Left forelimb (tissue), 1 donor: Measurements from ENCODE around the gene RBM33.

ENCODE experiments used
- DNase-seq: peaks from one replicate; pipeline ENCODE4 v3.0.0-alpha.2; 2018; ENCODE audit warnings: low spot score

RBM33 gene

DNA sequence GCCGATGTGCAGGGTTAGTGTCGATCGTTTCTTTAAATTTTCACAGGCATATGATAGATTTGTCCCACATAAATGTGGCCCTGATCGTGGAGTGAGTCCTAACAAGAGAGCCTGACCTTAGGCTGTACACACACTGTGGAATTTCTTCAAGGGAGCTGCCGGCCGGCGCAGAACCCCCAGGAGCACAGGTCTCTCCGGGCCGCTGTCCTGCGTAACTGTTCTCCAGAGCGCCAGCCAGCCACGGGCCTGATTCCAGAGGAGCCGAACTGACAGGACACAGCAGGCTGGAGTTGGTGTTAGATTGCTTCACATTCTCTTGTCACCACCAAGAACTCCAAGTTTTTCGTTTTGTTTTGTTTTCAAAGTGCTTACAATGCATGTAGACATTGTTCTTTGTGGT, 130.5 kb downstream of the RBM33 start:
- no peak for DNase-seq

DNA sequence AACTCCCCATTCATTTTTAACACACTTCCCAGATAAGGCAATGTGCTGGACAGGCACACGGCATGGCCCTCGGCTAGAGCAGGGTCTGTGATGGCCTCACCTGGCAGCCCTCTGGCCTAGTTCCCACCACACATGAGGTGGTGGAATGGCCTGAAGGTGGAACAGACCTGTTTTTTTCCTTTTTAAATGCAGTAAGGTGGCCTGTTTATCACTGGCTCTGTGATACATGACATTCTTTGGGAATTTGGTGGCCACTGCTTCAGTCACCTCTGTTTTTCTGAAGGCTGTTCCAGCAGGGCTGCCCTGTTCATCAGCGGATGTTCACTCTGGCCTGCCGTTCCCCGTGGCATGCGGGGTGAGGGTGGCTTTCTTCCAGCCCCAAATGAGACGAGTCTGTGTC, 131.2 kb downstream of the RBM33 start:
- DNase-seq: no peak

DNA sequence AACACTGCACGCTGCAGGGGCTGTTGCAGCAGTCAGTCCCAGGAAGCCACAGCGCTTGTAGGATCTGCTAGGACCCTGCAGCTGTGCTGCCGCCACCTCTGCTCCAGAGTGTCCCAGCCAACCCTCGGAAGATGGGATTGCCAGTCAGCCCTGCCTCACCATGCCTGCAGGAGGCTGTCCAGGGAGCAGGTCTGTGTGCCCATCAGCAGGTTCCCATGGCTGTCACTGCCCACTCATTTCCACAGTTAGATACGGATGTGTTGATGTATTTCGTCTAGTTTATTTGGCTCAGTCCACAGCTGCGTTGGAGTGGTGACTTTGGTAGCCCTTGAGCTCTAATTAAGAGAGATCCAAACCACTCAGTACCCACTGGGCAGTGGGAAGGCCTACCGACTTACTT, 132.1 kb downstream of the RBM33 start:
- no peak for DNase-seq

DNA sequence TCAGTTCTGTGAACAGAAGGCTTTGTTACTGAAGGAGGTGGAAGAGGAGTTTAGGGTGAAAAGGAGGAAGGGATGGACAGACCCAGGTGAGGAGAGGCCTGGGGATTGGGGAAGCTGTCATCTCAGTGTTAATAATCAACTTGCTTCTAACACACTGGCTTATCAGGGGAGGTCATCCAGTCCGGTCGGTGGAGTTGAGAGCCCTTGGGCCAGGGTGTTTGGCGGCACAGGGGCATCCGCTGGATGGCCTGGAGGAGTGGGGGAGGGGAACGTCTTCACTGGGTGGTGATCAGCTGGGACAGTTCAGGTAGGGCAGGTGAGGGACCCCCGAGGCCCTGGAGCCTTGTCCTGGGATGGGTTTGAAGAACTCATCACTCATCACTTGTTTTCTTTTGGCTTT, 133.9 kb downstream of the RBM33 start:
- DNase-seq: no peak

DNA sequence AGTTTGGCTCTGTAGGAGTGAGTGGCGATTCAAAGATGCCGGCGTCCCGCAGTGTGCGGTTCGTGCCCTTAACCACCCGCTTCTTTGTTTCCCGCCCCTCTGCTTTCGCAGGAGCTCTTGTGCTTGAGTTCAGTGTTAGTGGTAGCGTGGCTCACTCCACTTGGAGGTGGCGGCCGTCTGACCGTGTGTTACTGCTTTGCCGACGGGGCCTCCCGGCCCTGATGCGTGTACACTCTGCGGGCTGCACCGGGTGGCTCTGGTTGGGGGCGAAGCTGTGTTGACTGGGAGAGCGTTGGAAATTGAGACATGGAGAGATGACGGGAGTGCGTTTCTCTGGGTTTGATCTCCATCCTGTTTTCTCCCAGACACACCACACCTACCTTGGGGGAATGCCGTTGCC, 136.4 kb downstream of the RBM33 start:
- no peak for DNase-seq

DNA sequence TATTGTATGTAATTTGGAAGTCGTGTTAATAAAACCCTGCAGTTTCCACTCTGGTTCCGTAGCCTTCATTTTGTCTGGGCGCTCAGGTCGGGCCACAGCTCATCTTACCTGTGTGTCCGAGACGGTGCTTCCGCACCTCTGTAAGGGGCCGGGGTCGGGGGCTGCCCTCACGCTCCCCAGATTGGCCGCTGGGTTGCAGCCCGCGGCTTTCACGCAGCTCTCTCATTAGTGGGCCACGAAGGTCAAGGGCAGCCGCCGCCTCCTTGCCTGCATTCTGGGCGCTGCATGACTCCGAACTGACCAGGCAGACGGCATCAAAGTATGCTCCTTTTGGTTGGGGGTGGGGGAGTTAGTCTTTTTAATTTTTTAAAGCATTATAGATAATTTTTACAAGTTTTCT, 137.0 kb downstream of the RBM33 start:
- DNase-seq: no peak

DNA sequence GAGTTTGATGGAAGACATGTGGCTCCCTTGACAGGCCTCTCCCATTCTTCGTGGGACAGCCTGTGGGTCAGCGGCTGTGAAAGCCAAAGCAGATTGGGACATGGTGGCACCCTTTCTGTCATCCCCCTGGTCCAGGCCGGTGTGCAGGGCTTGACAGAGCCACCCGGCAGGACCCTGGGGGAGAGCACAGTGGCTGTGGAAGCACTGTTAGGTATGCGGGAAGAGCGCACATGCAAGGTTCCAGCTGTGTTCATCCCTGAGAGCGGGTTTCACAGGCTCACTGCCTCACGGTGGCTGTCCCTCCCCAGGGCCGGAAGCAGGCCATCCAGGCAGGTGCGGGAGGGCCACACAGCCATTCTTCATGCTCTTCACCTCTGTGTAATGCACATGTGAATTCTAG, 138.0 kb downstream of the RBM33 start:
- peak; percentile 42 for DNase-seq

DNA sequence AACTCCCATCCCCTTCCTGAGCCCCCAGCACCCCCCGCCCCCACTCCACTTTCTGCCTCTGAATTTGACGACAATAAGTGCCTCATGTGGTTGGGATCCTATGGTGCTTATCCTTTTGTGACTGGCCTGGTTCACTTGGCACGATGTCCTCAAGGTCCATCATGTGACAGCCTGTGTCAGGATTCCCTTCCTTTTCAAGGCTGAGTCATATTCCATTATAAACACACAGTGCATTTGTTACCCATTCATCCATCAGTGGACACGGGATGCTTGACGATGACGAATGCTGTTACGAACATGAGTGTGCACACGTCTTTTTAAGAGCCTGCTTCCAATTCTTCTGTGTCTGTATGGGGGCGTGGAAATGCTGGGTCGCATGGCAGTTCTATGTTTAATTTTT, 141.1 kb downstream of the RBM33 start:
- no peak for DNase-seq

DNA sequence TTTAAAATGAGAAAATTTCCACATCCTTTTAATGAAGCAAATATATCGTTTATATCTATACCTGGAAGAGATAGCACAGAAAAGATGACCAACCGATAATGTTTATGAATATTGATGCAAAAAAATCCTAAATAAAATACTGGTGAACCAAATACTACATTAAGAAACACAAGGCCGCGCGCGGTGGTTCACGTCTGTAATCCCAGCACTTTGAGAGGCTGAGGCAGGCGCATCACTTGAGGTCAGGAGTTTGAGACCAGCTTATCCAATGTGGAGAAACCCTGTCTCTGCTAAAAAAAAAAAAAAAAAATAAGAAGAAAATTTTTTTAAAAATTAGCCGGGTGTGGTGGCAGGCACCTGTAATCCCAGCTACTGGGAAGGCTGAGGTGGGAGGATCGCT, 142.0 kb downstream of the RBM33 start:
- DNase-seq: no peak

DNA sequence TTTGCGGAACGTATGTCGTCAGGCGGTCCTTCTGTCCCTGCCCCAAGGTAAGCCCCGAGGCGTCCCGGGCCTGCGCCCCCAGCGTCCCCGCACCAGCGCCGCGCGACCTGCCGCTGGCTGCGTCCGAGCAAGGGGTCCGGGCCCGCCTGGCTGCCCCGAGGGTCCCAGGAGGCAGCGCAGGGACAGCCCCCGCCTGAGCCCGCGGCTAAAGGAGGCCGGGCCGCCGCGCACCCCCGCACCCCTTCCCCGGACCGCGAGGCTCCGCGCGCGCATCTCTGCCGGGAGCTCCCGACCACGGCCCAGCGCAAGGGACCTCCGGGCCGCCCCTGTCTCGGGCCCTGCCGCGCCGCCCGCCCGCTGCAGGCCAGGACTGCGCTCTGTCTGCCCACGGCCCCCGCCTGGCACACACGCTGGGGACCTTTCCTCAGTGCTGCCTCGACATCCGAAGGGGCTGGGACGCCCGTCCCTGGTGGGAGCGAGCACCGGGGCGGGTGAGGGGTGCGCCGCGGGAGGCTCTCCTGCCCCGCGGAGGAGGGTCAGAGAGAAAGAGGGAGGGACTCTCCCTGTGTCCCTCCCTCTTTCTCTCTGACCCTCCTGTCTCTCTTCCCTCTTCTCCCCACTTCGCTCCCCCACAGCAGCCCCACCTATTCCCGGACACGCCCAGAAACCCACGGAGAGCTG, 142.8 kb downstream of the RBM33 start:
- DNase-seq: no peak

DNA sequence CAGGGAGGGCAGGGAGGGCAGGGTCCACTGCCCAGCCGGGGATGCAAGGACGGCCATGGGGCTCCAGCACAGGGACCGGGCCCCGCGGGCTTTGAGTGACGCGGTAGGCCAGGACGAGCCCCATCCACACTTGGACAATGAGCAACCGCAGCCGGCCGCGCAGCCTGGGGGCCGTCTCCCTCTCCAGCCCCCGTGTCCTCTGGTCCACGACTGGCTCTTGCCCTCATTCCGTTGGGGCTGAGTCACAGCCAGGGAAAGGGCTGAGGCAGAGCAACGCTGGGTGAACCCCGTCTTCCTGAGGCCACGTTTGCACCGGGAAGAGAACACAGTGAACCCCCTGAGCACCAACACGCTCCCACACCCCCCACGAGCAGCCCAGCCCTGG, 144.1 kb downstream of the RBM33 start:
- no peak for DNase-seq

DNA sequence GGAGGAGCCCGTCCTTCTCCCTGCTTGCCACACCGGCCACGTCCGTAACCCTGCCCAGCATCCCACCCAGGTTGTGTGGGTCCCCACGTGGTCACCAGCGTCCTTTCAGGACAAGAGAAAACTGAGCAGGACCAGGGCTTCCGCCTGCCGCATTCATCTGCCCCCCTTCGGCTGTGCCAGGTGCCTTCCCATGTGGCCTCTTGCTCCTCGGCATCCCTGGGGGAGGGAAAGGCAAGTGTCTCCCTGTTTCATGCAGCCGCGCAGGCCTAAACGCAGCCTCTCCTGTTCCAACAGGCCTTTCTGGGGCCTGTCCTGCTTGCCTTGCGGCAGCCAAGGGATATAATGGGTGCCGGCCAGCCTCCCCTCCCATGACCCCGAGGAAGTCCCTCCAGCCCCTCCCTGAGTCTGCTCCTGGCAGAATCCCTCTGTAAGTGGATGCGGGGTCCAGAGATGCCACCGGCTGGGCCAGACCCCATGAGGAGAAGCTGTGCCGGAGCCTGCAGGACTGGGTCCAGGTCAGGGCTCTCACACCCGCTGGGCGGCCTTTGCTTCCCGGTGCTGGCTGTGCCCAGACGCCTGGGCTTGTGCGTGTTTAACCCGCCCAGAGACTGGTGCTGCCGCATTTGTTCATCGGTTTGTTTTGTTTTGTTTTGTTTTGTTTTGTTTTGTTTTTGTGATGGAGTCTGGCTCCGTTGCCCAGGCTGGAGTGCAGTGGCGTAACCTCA, 144.7 kb downstream of the RBM33 start:
- DNase-seq: no peak

DNA sequence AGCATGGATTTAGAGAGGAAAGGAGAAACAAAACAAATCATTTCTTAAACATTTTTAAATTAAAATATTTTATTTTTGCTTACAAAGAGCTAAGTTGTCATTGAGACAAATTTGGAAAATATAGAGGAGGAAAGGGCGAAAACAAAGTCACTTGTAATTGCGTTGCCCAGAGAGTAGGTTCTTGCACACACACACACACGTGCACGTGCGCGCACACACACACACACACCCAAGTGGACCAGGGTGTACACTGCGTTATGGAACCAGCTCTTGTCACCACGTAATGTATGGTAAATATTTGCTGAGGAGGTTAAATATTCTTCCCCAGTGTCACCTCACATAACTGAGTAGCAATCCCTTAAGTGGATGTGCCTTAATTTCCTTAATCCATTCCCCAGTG, 146.2 kb downstream of the RBM33 start:
- DNase-seq: no peak

DNA sequence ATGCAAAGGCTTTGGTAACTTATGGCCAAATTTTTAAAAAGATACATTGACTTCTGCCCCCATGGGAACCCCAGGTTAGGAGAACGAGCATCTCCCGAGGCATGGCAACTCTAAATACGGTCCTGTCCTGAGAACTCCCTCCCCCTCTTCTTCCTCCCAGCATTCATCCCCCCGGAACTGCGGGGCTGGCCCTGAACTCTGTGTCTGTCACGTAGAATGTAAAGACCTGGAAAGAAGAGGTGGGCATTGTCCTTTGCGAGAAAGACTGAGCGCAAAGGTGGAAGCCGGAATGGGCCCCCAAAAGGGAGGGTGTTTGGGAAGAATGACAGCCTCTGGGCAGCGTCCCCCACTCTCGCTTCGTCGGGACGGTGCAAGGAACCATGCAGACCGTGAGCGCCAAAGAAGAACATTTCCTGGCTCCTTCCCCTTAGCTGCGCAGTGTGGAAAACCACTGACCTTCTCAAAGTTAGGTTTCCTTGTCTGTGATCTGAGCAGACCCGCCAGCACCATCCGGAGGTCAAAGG, 146.8 kb downstream of the RBM33 start:
- DNase-seq: no peak

DNA sequence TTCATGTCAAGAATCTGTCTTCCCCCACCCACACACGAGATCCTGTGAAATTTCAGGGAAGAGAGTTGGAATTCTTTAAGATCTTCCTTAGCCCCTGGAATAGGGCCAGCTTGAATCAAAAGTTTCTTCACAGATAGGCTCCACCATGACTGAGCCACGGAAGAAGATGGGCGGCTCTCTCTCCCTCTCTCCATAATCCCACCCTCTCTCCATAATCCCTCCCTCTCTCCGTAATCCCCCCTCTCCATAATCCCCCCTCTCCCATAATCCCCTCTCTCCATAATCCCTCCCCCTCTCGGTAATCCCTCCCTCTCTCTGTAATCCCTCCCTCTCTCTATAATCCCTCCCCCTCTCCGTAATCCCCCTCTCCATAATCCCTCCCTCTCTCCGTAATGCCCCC, 147.4 kb downstream of the RBM33 start:
- no peak for DNase-seq

DNA sequence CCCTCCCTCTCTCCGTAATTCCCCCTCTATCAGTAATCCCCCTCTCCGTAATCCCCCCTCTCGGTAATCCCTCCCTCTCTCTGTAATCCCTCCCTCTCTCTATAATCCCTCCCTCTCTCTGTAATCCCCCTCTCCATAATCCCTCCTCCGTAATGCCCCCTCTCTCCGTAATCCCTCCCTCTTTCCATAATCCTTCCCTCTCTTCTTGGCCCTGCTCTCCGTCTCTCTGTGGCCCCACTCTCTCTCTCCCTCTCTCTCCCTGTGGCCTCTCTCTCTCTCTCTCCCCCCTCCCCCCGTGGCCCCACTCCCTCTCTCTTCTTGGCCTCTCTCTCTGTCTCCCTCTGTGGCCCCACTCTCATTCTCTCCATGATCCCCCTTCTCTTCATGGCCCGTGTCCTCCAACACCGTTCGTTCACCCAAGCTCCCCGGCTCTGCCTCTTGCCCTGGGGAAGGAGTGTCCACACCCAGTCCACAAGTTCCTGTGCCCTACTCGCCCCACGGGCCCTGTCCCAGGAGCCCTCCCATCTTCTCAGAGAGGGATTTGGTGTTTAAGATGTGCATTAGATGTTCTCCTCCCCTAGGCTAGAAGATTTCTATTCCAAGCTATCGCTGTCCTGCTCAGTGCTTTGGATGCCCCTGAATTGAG, 148.0 kb downstream of the RBM33 start:
- no peak for DNase-seq

DNA sequence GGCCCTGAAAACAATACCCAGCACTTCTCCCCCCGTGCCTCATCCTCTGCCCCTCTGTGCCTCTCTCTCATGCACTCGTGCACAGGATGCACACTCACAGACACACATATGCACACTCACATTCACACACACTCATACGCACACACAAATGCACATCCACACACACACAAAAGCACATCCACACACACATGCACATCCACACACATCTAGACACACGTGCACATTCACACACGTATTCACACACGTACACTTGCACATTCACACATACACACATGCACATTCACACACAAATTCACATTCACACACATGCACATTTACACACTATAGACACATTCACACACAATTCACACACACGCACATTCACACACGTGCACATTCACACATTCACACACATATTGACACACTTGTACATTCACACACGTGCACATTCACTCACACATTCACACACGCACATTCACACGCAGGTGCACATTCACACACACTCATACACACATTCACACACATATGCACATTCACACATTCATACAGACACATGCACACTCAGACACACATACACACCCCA, 148.6 kb downstream of the RBM33 start:
- no peak for DNase-seq

DNA sequence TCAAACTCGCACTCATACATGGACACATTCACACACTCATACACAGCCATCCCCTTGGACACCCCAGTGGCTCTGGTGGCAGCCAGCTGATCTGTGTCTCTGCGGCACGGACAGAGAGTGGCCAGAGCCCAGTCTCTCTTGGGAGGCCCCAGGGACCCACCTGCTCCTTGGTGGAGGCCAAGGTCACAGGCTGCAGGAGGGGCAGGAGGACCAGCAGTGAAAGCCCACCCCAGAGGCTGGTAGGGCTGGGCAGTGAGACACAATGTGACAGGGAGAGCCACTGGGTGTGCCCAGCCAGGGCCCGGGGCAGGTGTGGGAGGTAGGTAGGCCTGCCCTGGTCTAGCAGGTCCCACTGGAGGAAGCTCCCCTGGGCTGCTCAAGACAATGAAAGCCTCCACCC, 149.3 kb downstream of the RBM33 start:
- no peak for DNase-seq

DNA sequence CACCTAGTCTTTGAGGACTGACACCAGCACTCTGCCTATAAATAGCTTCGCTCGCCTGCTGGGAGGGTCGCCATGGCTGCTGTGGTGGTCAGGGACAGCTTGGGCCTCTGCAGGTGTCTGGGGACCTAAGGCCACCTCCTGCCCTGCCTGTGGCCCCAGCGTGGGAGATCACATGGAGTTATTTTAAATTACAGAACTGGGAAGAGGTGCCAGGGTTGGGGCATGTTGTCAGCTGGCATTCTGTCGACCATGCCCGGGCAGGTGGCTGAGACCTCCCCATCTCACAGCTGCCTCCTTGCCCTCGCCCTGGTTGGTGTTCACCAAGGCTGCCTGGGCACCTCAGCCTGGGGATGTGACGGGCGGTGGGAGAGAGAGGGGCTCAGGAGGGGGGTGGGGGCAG, 149.7 kb downstream of the RBM33 start:
- no peak for DNase-seq

DNA sequence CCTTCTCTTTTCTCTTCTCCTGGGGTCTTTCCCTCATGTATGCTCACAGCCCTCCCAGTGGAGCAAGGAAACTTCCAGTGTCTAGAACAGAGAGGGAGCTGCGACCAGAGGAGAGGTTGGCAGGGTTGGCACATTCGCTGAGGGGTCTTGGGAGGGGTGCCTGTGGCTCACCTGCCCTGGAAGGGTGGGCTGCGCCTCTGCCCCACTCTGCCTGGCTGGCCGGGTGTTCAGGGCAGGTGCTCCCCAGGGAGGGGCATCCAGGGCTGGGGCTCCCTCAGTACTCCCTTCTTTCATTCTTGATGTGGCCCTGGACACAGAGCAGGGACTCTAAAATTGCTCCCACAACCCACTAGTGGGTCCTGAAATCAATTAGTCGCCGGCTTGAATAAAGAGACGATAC, 150.9 kb downstream of the RBM33 start:
- DNase-seq: no peak

DNA sequence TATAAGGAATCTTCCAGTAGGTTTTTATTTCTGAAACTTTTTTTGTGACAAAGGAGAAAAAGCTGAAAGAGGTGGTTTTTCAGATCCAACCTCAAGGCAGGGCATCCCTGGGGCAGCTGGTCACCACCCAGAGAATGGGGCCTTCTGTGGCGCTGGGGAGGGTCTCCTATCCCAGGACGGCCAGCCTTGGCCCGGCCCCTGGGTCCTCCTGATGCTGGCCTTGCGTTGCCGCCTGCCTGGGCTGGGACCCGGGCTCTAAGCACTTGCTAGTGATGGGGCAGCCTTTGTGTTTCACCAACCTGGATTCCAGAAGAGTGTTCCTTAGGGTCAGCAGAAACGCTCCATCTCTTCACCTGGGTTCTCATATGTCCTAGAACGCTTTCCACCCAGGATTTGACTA, 151.5 kb downstream of the RBM33 start:
- DNase-seq: no peak

DNA sequence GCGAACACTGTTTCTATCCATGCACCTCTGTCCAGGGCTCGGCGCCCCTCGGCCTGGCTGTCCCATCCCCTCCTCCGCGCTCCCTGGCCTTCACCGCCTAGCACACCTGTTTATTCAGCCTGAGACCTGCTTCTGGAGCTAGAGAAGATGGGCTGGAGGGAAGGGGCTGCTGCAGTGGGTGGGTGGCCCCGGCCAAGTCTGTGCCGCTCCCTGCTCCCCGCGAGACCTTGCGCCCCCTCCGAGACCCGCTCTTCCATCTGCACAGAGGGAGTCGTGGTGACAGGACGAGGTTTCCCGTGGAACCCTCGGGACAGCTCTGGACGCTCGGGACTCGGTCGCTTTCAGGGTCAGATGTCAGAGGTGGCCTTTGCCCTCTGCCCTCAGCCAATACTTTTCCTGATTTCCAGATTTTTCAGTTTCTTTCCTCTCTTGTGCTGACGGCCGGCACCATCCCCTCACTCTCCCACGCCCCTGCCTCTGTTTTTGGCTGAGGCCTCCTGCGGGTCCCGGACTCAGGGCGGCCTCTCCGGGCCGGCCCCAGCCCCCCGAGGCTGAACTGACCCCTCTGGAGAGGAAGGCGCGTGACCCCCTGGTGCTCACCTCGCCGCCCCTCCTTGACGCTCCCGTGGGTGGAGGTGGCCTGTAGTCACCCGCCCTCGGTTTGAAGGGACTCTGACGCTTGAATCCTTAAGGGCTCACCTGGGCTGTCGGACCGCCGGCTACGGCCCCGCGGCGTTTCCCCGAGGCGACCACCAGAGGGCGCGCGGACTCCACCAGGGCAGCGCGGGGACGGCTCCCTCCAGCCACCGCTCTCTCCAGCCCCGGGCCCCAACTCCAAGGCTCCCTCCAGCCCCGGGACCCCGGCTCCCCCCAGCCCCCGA, 152.2 kb downstream of the RBM33 start:
- peak; percentile 80 for DNase-seq
